ENCODE measurements around the gene GATA1. TPM values are rescaled to one million over a fixed set of nuclear protein-coding genes. Genes with fewer than 3 reads are reported as not detected.

Gene GATA1
- not detected for total RNA-seq

GRCh38 chrX:48786341-48786800, at the start of gene GATA1:
TSS of gene GATA1 (plus strand) at chrX:48786590. CDS start at chrX:48791110, 4,520 bp downstream.
- DNase-seq = no peak

GRCh38 chrX:48736878-48737212, 49.5 kb upstream of the GATA1 start:
- DNase-seq = no peak

- DNase-seq = peak; percentile 77
Observed at GRCh38 chrX:48737213-48737938, 49.0 kb upstream of the GATA1 start.

- DNase-seq = no peak
Observed at GRCh38 chrX:48737940-48738339, 48.5 kb upstream of the GATA1 start.

GRCh38 chrX:48741834-48742233, 44.6 kb upstream of the GATA1 start:
- DNase-seq = no peak

- no peak for DNase-seq
Observed at GRCh38 chrX:48745222-48745621, 41.2 kb upstream of the GATA1 start.

GRCh38 chrX:48747415-48748016, 38.9 kb upstream of the GATA1 start:
- no peak for DNase-seq

- DNase-seq = no peak
Observed at GRCh38 chrX:48749182-48749581, 37.2 kb upstream of the GATA1 start.

GRCh38 chrX:48751343-48751742, 35.0 kb upstream of the GATA1 start:
- DNase-seq = no peak

- DNase-seq = no peak
Observed at GRCh38 chrX:48752498-48752897, 33.9 kb upstream of the GATA1 start.

GRCh38 chrX:48753708-48754228, 32.6 kb upstream of the GATA1 start:
- no peak for DNase-seq

GRCh38 chrX:48754238-48754637, 32.2 kb upstream of the GATA1 start:
- no peak for DNase-seq

- no peak for DNase-seq
Observed at GRCh38 chrX:48761674-48762471, 24.5 kb upstream of the GATA1 start, which contains the start of gene GLOD5. TSS of gene GLOD5 (plus strand) at chrX:48761747. CDS start at chrX:48761791, 44 bp downstream.

- no peak for DNase-seq
Observed at GRCh38 chrX:48769230-48769629, 17.2 kb upstream of the GATA1 start.

- no peak for DNase-seq
Observed at GRCh38 chrX:48770296-48770695, 16.1 kb upstream of the GATA1 start.

- DNase-seq = no peak
Observed at GRCh38 chrX:48772602-48773001, 13.8 kb upstream of the GATA1 start.

- no peak for DNase-seq
Observed at GRCh38 chrX:48776818-48777439, 9.5 kb upstream of the GATA1 start.

GRCh38 chrX:48779399-48779798, 7.0 kb upstream of the GATA1 start:
- DNase-seq = no peak

- no peak for DNase-seq
Observed at GRCh38 chrX:48781705-48782104, 4.7 kb upstream of the GATA1 start.

GRCh38 chrX:48782216-48782615, 4.2 kb upstream of the GATA1 start:
- DNase-seq = no peak

- no peak for DNase-seq
Observed at GRCh38 chrX:48782795-48783194, 3.6 kb upstream of the GATA1 start.

GRCh38 chrX:48784726-48785125, 1.7 kb upstream of the GATA1 start:
- no peak for DNase-seq

GRCh38 chrX:48785186-48785539, 1.2 kb upstream of the GATA1 start:
- no peak for DNase-seq

All from effector CD4-positive, alpha-beta T cell (primary cell).